H9 (cell line): ENCODE data around the gene UBIAD1. TPM values are rescaled to one million over a fixed set of nuclear protein-coding genes. Genes with fewer than 3 reads are reported as not detected.

Experiments
- DNase-seq: peaks from one replicate; pipeline ENCODE4 v3.0.0-alpha.2; 2017
- H2AFZ ChIP-seq: one replicate; pipeline ENCODE4 v1.6.1; 2013; ENCODE audit warnings: mild to moderate bottlenecking, low read length, control low read depth, moderate library complexity
- H2AK5ac ChIP-seq: 2 replicates; pipeline ENCODE4 v1.6.1; 2013; ENCODE audit warnings: low read length, control low read depth, mixed read lengths; ENCODE audit not compliant: insufficient read length
- H2BK120ac ChIP-seq: one replicate; pipeline ENCODE4 v1.6.1; 2013; ENCODE audit warnings: low read depth, mild to moderate bottlenecking, low read length, control low read depth, inconsistent platforms; ENCODE audit not compliant: poor library complexity, severe bottlenecking
- H2BK12ac ChIP-seq: 2 replicates; pipeline ENCODE4 v1.6.1; 2013; ENCODE audit warnings: low read length, control low read depth, mixed read lengths, low read depth; ENCODE audit not compliant: insufficient read length
- H2BK15ac ChIP-seq: 2 replicates; pipeline ENCODE4 v1.6.1; 2013; ENCODE audit warnings: low read depth, low read length, control low read depth
- H2BK20ac ChIP-seq: one replicate; pipeline ENCODE4 v1.6.1; 2013; ENCODE audit warnings: low read depth, mild to moderate bottlenecking, low read length, control low read depth, inconsistent platforms; ENCODE audit not compliant: poor library complexity, severe bottlenecking
- H2BK5ac ChIP-seq: 2 replicates; pipeline ENCODE4 v1.6.1; 2013; ENCODE audit warnings: low read length, control low read depth, mixed read lengths; ENCODE audit not compliant: insufficient read length
- H3K14ac ChIP-seq: 2 replicates; pipeline ENCODE4 v1.6.1; 2013; ENCODE audit warnings: low read length, control low read depth; ENCODE audit not compliant: insufficient read depth
- H3K18ac ChIP-seq: 2 replicates; pipeline ENCODE4 v1.6.1; 2013; ENCODE audit warnings: low read depth, mild to moderate bottlenecking, mixed read lengths, low read length, control low read depth; ENCODE audit not compliant: insufficient read length
- H3K23ac ChIP-seq: 2 replicates; pipeline ENCODE4 v1.6.1; 2013; ENCODE audit warnings: low read length, control low read depth, mixed read lengths, low read depth; ENCODE audit not compliant: insufficient read length
- H3K23me2 ChIP-seq: 2 replicates; pipeline ENCODE4 v1.6.1; 2013; ENCODE audit warnings: low read depth, mild to moderate bottlenecking, mixed read lengths, low read length, control low read depth; ENCODE audit not compliant: insufficient read length, poor library complexity, severe bottlenecking
- H3K27ac ChIP-seq: 2 replicates; pipeline ENCODE4 v1.5.1; 2013; ENCODE audit warnings: low read length, control low read depth, mixed read lengths, low read depth; ENCODE audit not compliant: insufficient read length
- H3K27me3 ChIP-seq: 2 replicates; pipeline ENCODE4 v1.6.1; 2013; ENCODE audit warnings: low read length, control low read depth, inconsistent platforms; ENCODE audit not compliant: insufficient read depth
- H3K4ac ChIP-seq: 2 replicates; pipeline ENCODE4 v1.6.1; 2013; ENCODE audit warnings: low read depth, mild to moderate bottlenecking, control low read depth, inconsistent platforms, low read length, moderate library complexity
- H3K4me1 ChIP-seq: 2 replicates; pipeline ENCODE4 v1.6.1; 2013; ENCODE audit warnings: low read length, control low read depth, inconsistent platforms; ENCODE audit not compliant: insufficient read depth
- H3K4me2 ChIP-seq: 2 replicates; pipeline ENCODE4 v1.6.1; 2013; ENCODE audit warnings: low read length, control low read depth, mixed read lengths; ENCODE audit not compliant: insufficient read length, insufficient read depth
- H3K56ac ChIP-seq: 2 replicates; pipeline ENCODE4 v1.6.1; 2013; ENCODE audit warnings: low read depth, mild to moderate bottlenecking, mixed read lengths, low read length, control low read depth; ENCODE audit not compliant: insufficient read length
- H3K79me1 ChIP-seq: 2 replicates; pipeline ENCODE4 v1.6.1; 2013; ENCODE audit warnings: low read depth, mild to moderate bottlenecking, moderate library complexity, low read length, control low read depth, inconsistent platforms; ENCODE audit not compliant: insufficient read depth, poor library complexity, severe bottlenecking
- H3K79me2 ChIP-seq: 2 replicates; pipeline ENCODE4 v1.6.1; 2013; ENCODE audit warnings: low read length, control low read depth, inconsistent platforms; ENCODE audit not compliant: insufficient read depth
- H3K9ac ChIP-seq: 2 replicates; pipeline ENCODE4 v1.6.1; 2013; ENCODE audit warnings: low read length, control low read depth, mixed read lengths; ENCODE audit not compliant: insufficient read length; ENCODE audit errors: extremely low read depth
- H3K9me3 ChIP-seq: one replicate; pipeline ENCODE4 v1.6.1; 2013; ENCODE audit warnings: low read depth, low read length, inconsistent platforms; ENCODE audit not compliant: control insufficient read depth
- H3T11ph ChIP-seq: one replicate; pipeline ENCODE4 v1.6.1; 2013; ENCODE audit warnings: mild to moderate bottlenecking, low read length, control low read depth, inconsistent platforms
- H4K20me1 ChIP-seq: one replicate; pipeline ENCODE4 v1.6.1; 2013; ENCODE audit not compliant: control insufficient read depth, insufficient read length, insufficient read depth
- H4K5ac ChIP-seq: 2 replicates; pipeline ENCODE4 v1.6.1; 2013; ENCODE audit warnings: low read depth, mild to moderate bottlenecking, mixed read lengths, low read length, control low read depth; ENCODE audit not compliant: insufficient read length
- H4K8ac ChIP-seq: replicated peaks from 2 replicates; pipeline ENCODE4 v1.6.1; 2013; ENCODE audit warnings: low read length, control low read depth, mixed read lengths, low read depth; ENCODE audit not compliant: insufficient read length
- H4K91ac ChIP-seq: 2 replicates; pipeline ENCODE4 v1.6.1; 2013; ENCODE audit warnings: low read depth, mild to moderate bottlenecking, moderate library complexity, mixed read lengths, low read length, control low read depth; ENCODE audit not compliant: insufficient read length
- H3K27ac Mint-ChIP-seq, 3 experiments: 2 replicates in 2 of 3; 3 replicates in 1 of 3; pipeline ENCODE4 v1.8.0; 2020 to 2021; ENCODE audit warnings: mixed read lengths in 3 of 3, mild to moderate bottlenecking in 1 of 3, moderate library complexity in 1 of 3
- H3K27me3 Mint-ChIP-seq: 2 replicates; pipeline ENCODE4 v1.8.0; 2021; ENCODE audit warnings: low read depth, mild to moderate bottlenecking, moderate library complexity, mixed read lengths
- H3K36me3 Mint-ChIP-seq, 3 experiments: 2 replicates in 2 of 3; 3 replicates in 1 of 3; pipeline ENCODE4 v1.8.0; 2020 to 2021; ENCODE audit warnings: low read depth in 3 of 3, mixed read lengths in 3 of 3; ENCODE audit not compliant: insufficient read depth in 1 of 3
- H3K4me1 Mint-ChIP-seq, 2 experiments: 2 replicates each; pipeline ENCODE4 v1.8.0; 2020; ENCODE audit warnings: mixed read lengths in 2 of 2
- H3K4me3 Mint-ChIP-seq, 2 experiments: 2 replicates in 1 of 2; 3 replicates in 1 of 2; pipeline ENCODE4 v1.8.0; 2020 to 2021; ENCODE audit warnings: mild to moderate bottlenecking in 2 of 2, mixed read lengths in 2 of 2, moderate library complexity in 1 of 2
- H3K9me3 Mint-ChIP-seq, 2 experiments: 2 replicates in 1 of 2; 3 replicates in 1 of 2; pipeline ENCODE4 v1.8.0; 2020; ENCODE audit warnings: mild to moderate bottlenecking in 2 of 2, mixed read lengths in 2 of 2, moderate library complexity in 1 of 2
- WGBS: extraction: QIAGEN DNeasy Blood & Tissue Kit; methylation state at CpG from one replicate; pipeline ENCODE4 v1.1.7; 2013; ENCODE audit warnings: missing lambda C conversion rate, low lambda C conversion rate, mixed read lengths; ENCODE audit not compliant: insufficient read length; ENCODE audit errors: extremely low coverage; 5-methylcytosine and 5-hydroxymethylcytosine counted together
- total RNA-seq: library from RNA; stranded (reverse); gene quantifications from 2 replicates; pipeline ENCODE4 v1.2.1, GENCODE V29; 2021
- TF ChIP-seq, protein P1 (sequence below): fragments of 200-600 bp; sonication (generic); conservative IDR thresholded peaks from 3 replicates; pipeline ENCODE4 v1.8.0; 2021; ENCODE audit warnings: antibody characterized with exemption, mild to moderate bottlenecking

Gene UBIAD1
- total RNA-seq, 1 experiment from 2014 or later, result 30.2 TPM

GRCh38 chr1:11272544-11272831, 510 bp upstream of the UBIAD1 start:
- Histone ChIP-seq H3K27me3 (no peaks in the 10 kb centered on the region), H3K9me3 (no peaks in the 10 kb centered on the region), H3K4me1 (peaks cover 2% of the 10 kb centered on the region; the same call in 1 of the 2 replicates), H3K79me2 (peaks cover 7% of the 10 kb centered on the region; the same call in 1 of the 2 replicates), H3K9ac (no peak overlapping the region), H2BK120ac (no peak overlapping the region), H3K56ac (no peak overlapping the region), H4K8ac (no peak overlapping the region), H4K91ac (no peak overlapping the region), H3K27ac (no peak overlapping the region), H3K4me2 (peak overlapping the region; percentile 9), H3K79me1 (no peaks in the 10 kb centered on the region), H2BK5ac (no peak overlapping the region), H3T11ph (no peak overlapping the region), H4K5ac (no peak overlapping the region), H4K20me1 (no peaks in the 10 kb centered on the region), H2BK15ac (no peak overlapping the region), H2AK5ac (no peak overlapping the region), H3K14ac (no peak overlapping the region), H3K4ac (no peak overlapping the region), H2BK12ac (no peak overlapping the region), H3K18ac (no peak overlapping the region), H3K23ac (no peak overlapping the region), H2AFZ (peak overlapping the region; percentile 0), H3K23me2 (peaks cover 7% of the 10 kb centered on the region), H2BK20ac (no peak overlapping the region)
- Mint-ChIP-seq H3K27ac (peak overlapping the region in 1 of 3 experiments; percentile 91; a peak in 2 of 7 replicates), H3K36me3 (peaks cover 6 to 15% (median 10%) of the 10 kb centered on the region in 3 experiments), H3K4me1 (peaks cover 18 to 20% of the 10 kb centered on the region in 2 experiments), H3K9me3 (no peaks in the 10 kb centered on the region), H3K27me3 (no peaks in the 10 kb centered on the region), H3K4me3 (peak overlapping the region in 1 of 2 experiments; percentile 64; a peak in 3 of 5 replicates)
- no CpG with 5 or more reads among the region's 9 CpGs for WGBS
- no peak for DNase-seq
- TF ChIP-seq, protein P1, sequence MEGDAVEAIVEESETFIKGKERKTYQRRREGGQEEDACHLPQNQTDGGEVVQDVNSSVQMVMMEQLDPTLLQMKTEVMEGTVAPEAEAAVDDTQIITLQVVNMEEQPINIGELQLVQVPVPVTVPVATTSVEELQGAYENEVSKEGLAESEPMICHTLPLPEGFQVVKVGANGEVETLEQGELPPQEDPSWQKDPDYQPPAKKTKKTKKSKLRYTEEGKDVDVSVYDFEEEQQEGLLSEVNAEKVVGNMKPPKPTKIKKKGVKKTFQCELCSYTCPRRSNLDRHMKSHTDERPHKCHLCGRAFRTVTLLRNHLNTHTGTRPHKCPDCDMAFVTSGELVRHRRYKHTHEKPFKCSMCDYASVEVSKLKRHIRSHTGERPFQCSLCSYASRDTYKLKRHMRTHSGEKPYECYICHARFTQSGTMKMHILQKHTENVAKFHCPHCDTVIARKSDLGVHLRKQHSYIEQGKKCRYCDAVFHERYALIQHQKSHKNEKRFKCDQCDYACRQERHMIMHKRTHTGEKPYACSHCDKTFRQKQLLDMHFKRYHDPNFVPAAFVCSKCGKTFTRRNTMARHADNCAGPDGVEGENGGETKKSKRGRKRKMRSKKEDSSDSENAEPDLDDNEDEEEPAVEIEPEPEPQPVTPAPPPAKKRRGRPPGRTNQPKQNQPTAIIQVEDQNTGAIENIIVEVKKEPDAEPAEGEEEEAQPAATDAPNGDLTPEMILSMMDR, result no peak; the same call in 2 of the 3 replicates
